Loucy (cell line): Measurements from ENCODE around the gene CKLF.

Source experiments
- EZH2phosphoT487 ChIP-seq: fragments of 200-600 bp; IDR thresholded peaks from 2 replicates; pipeline ENCODE4 v1.6.1; 2018; ENCODE audit warnings: antibody characterized with exemption, mild to moderate bottlenecking, moderate library complexity, borderline replicate concordance
- TF ChIP-seq, protein P1 (sequence below): fragments of 200-600 bp; sonication (generic); conservative IDR thresholded peaks from 2 replicates; pipeline ENCODE4 v1.5.1; 2014; ENCODE audit warnings: mild to moderate bottlenecking, antibody characterized with exemption, low read length

DNA sequence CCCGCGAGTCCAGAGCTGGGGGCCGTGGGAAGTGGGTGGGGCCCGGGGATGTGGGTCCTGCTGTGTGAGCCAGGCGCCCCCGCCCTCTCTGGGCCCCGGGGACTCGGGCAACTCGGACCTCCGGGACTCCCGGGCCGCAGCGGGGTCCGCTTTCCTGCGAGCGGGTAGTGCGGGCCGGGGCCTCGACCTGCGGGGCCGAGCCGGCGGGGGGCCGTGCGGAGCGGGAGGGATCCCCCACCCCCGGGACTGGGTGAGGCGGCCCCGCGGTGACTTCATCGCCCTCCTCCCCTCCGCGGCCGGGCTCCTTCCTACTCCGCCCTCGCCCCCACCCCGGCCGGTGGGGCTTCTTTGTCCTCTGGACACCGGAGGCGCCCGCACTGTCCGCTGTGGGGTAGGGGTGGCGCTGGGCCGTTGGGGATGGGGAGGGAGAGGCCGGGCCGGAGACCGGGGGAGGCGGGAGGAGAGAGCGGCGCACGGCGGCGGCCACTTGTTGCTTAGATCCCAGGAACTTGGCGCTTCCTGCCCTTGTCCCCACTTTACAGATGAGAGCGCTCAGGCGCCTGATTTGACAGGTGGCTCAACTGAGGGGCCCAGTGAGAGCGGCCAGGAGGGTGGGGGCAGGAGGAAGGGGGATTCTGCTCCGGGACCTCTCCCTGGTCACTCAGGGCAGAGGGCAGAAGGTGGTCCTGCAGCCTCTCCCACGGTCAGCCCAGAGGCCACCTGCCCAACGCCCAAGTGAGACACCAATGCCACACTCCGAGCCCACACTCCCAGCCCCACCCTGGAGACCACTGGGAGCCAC is 53.0 kb downstream of the CKLF start:
- TF ChIP-seq, protein P1, sequence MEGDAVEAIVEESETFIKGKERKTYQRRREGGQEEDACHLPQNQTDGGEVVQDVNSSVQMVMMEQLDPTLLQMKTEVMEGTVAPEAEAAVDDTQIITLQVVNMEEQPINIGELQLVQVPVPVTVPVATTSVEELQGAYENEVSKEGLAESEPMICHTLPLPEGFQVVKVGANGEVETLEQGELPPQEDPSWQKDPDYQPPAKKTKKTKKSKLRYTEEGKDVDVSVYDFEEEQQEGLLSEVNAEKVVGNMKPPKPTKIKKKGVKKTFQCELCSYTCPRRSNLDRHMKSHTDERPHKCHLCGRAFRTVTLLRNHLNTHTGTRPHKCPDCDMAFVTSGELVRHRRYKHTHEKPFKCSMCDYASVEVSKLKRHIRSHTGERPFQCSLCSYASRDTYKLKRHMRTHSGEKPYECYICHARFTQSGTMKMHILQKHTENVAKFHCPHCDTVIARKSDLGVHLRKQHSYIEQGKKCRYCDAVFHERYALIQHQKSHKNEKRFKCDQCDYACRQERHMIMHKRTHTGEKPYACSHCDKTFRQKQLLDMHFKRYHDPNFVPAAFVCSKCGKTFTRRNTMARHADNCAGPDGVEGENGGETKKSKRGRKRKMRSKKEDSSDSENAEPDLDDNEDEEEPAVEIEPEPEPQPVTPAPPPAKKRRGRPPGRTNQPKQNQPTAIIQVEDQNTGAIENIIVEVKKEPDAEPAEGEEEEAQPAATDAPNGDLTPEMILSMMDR = no peak
- no peak for TF ChIP-seq EZH2phosphoT487
